ENCODE data around the gene ENTPD2.

GRCh38 chr9:137002646-137003041 is 51.2 kb downstream of the ENTPD2 start:
- TF ChIP-seq CTCF (IDR thresholded peaks at IDR 0.05; ENCODE audit: extremely low read depth in 1 of 2, insufficient read depth in 1 of 2, low read depth in 1 of 2, low read length in 2 of 2) (no peak), POLR2A (IDR thresholded peaks at IDR 0.05; ENCODE audit: low read depth, low read length) (no peak), EZH2 (IDR thresholded peaks at IDR 0.05; ENCODE audit: borderline replicate concordance, low read depth, low read length, severe bottlenecking) (no peak), JUN (IDR thresholded peaks at IDR 0.05; ENCODE audit: borderline replicate concordance, insufficient read depth, insufficient read length, low read depth) (no peak), MYC (IDR thresholded peaks at IDR 0.05; ENCODE audit: low read depth, low read length) (no peak), POLR2AphosphoS5 (IDR thresholded peaks at IDR 0.05; ENCODE audit: insufficient read depth, low read depth, low read length) (no peak), FOS (IDR thresholded peaks at IDR 0.05; ENCODE audit: borderline replicate concordance, insufficient read depth, low read length) (no peak), MAX (IDR thresholded peaks at IDR 0.05; ENCODE audit: insufficient read depth, insufficient read length) (no peak), GATA2 (IDR thresholded peaks at IDR 0.05; ENCODE audit: insufficient read depth, insufficient read length, low read depth, low read length) (no peak)
